K562 (cell line): ENCODE measurements around the gene KXD1. TPM values are rescaled to one million over a fixed set of nuclear protein-coding genes. Genes with fewer than 3 reads are reported as not detected.

ENCODE experiments used
- ATAC-seq: fragments of 200-7000 bp; cut with Tn5 transposase; 3 replicates; pipeline ENCODE4 v1.9.1; 2020; ENCODE audit warnings: moderate library complexity
- BruUV-seq: library from RNA; stranded (reverse); fragments of 400-500 nt; replicated peaks from 2 replicates; lab custom pipeline; 2021; lab: Mats Ljungman, UMichigan
- CTCF ChIA-PET: fragments of 300-600 bp; formaldehyde crosslinking; extraction: SDS; loops from one replicate; lab custom pipeline; 2021; ENCODE audit warnings: low intra/inter-chr PET ratio; lab: Yijun Ruan, JAX
- POLR2A ChIA-PET: fragments of 300-600, 350-650 bp; sonication (Branson Sonifier 250); formaldehyde crosslinking; extraction: SDS; loops from one replicate; lab custom pipeline; 2021; ENCODE audit warnings: antibody characterized with exemption, inconsistent platforms; lab: Yijun Ruan, JAX
- DNase-seq, 4 experiments: peaks; one replicate each; pipeline versions ENCODE4 v3.0.0 to v3.0.0-alpha.2; 2011 to 2018; ENCODE audit warnings: low spot score in 3 of 4, mixed read lengths in 3 of 4; ENCODE audit errors: extremely low read depth in 1 of 4
- FAIRE-seq: peaks from 2 replicates; lab custom pipeline; 2011; peaks lifted over from hg19 to GRCh38; lab: Jason Lieb, UNC
- H2AFZ ChIP-seq: 2 replicates; pipeline ENCODE4 v1.6.0; 2011; ENCODE audit warnings: low read depth, low read length, control low read depth, inconsistent platforms
- H3K27ac ChIP-seq: fragments of 200-600 bp; 3 replicates; pipeline ENCODE4 v1.8.0; 2011; ENCODE audit warnings: low read depth, mild to moderate bottlenecking, control low read depth, inconsistent platforms, low read length, moderate library complexity, mixed read lengths; ENCODE audit errors: extremely low read depth
- H3K27me3 ChIP-seq, 2 experiments: fragments of 300-600 bp in 1 of 2; 2 replicates in 1 of 2; 3 replicates in 1 of 2; pipeline versions ENCODE4 v1.6.0 to v1.8.0; 2011; ENCODE audit warnings: inconsistent platforms in 2 of 2, low read length in 2 of 2, mild to moderate bottlenecking in 1 of 2, mixed read lengths in 1 of 2, moderate library complexity in 1 of 2; ENCODE audit not compliant: control insufficient read depth in 2 of 2, insufficient read depth in 2 of 2
- H3K36me3 ChIP-seq: fragments of 300-600 bp; 3 replicates; pipeline ENCODE4 v1.8.0; 2011; ENCODE audit warnings: mild to moderate bottlenecking, low read length, inconsistent platforms; ENCODE audit not compliant: control insufficient read depth, insufficient read depth
- H3K4me1 ChIP-seq, 2 experiments: fragments of 200-600 bp in 1 of 2; replicated peaks in 1 of 2; 2 replicates in 1 of 2; 3 replicates in 1 of 2; pipeline versions ENCODE4 v1.5.1 to v1.8.0; 2011; ENCODE audit warnings: inconsistent platforms in 2 of 2, low read length in 2 of 2, mild to moderate bottlenecking in 1 of 2, mixed read lengths in 1 of 2, moderate library complexity in 1 of 2; ENCODE audit not compliant: control insufficient read depth in 2 of 2, insufficient read depth in 2 of 2
- H3K4me2 ChIP-seq: 2 replicates; pipeline ENCODE4 v1.6.1; 2011; ENCODE audit warnings: low read length, control low read depth, inconsistent platforms, mixed read lengths; ENCODE audit not compliant: insufficient read depth
- H3K4me3 ChIP-seq: fragments of 200-600 bp; sonication (generic), shearing (Covaris generic); 2 replicates; pipeline ENCODE4 v1.5.1; 2016; ENCODE audit warnings: control low read depth, inconsistent platforms
- H3K79me2 ChIP-seq: fragments of 200-600 bp; 3 replicates; pipeline ENCODE4 v1.8.0; 2011; ENCODE audit warnings: low read length, inconsistent platforms; ENCODE audit not compliant: control insufficient read depth, insufficient read depth
- H3K9ac ChIP-seq, 2 experiments: 2 replicates each; pipeline versions ENCODE4 v1.6.0 to v1.6.1; 2011; ENCODE audit warnings: low read depth in 2 of 2, low read length in 2 of 2, control low read depth in 1 of 2, inconsistent platforms in 1 of 2, mild to moderate bottlenecking in 1 of 2, mixed read lengths in 1 of 2; ENCODE audit not compliant: insufficient read depth in 1 of 2
- H3K9me1 ChIP-seq: one replicate; pipeline ENCODE4 v1.6.0; 2011; ENCODE audit warnings: inconsistent platforms, mild to moderate bottlenecking, low read length, moderate library complexity; ENCODE audit not compliant: control insufficient read depth, insufficient read depth
- H3K9me3 ChIP-seq: replicated peaks from 2 replicates; pipeline ENCODE4 v1.5.1; 2011; ENCODE audit warnings: low read depth, low read length, inconsistent platforms; ENCODE audit not compliant: control insufficient read depth, insufficient read depth
- H4K20me1 ChIP-seq: replicated peaks from 2 replicates; pipeline ENCODE4 v1.6.1; 2011; ENCODE audit warnings: low read length, inconsistent platforms, mixed read lengths; ENCODE audit not compliant: control insufficient read depth, insufficient read depth
- GTF3C2 ChIP-seq: IDR thresholded peaks from 3 replicates; pipeline ENCODE4 v1.6.1; 2011; ENCODE audit warnings: borderline replicate concordance, mild to moderate bottlenecking, moderate library complexity; ENCODE audit not compliant: insufficient read length; ENCODE audit errors: extremely low read depth
- MEIS2 ChIP-seq: fragments of 450-650 bp; IDR thresholded peaks from 2 replicates; pipeline ENCODE4 v1.6.1; 2014; ENCODE audit warnings: mild to moderate bottlenecking; ENCODE audit not compliant: partially characterized antibody
- ZFP1 ChIP-seq: fragments of 450-650 bp; formaldehyde crosslinking; IDR thresholded peaks from 2 replicates; pipeline ENCODE4 v1.4.0; 2020; ENCODE audit warnings: mild to moderate bottlenecking, mixed read lengths
- ZKSCAN1 ChIP-seq: fragments of 150-350 bp; IDR thresholded peaks from 2 replicates; pipeline ENCODE4 v1.6.1; 2016; ENCODE audit warnings: low read depth, low read length
- whole genome bisulfite sequencing: fragments of 100-300 bp; shearing (Covaris generic); methylation state at CpG from one replicate; pipeline ENCODE4 v1.1.6; 2016; ENCODE audit warnings: low coverage, mixed read lengths; ENCODE audit not compliant: insufficient coverage; ENCODE audit errors: missing lambda C conversion rate; 5-methylcytosine and 5-hydroxymethylcytosine counted together
- in situ Hi-C: fragments of 300-500 bp; cut with MboI; formaldehyde crosslinking; loops from 4 replicates; pipeline ENCODE4 v1.15.0; 2018; ENCODE audit warnings: inconsistent platforms, mixed read lengths
- intact Hi-C: fragments of 100-400 bp; cut with micrococcal nuclease; formaldehyde crosslinking; loops from 2 replicates; pipeline ENCODE4 v1.14.2; 2022
- polyA plus RNA-seq, 8 experiments: library from polyadenylated mRNA; depleted of rRNA in 4 of 8; stranded (reverse) in 5 of 8; unstranded in 3 of 8; fragments of >200 nt; fragmentation: Nextera tagmentation in 2 of 8; fragmentation: Illumina TruSeq in 1 of 8; extraction: Ambion mirVana in 2 of 8; extraction: Trizol in 1 of 8; gene quantifications; 2 replicates each; pipeline versions ENCODE4 v1.2.1 to v1.2.3, GENCODE V29; 2011 to 2014; ENCODE audit warnings: inconsistent platforms in 1 of 8, missing spikeins in 1 of 8
- total RNA-seq, 7 experiments: library from RNA; depleted of rRNA in 6 of 7; stranded (reverse); fragments of >200 nt in 6 of 7; fragmentation: Illumina TruSeq in 2 of 7; extraction: Trizol in 2 of 7; gene quantifications; 2 replicates each; pipeline versions ENCODE4 v1.2.1 to v1.2.3, GENCODE V29; 2011 to 2021; ENCODE audit warnings: low replicate concordance in 1 of 7

The KXD1 gene
- total and polyA plus RNA-seq, 9 of the 15 experiments (the other 6 are each of a cell fraction or from before 2014, with no cell fraction given) = 21.9 to 210 (median 118) TPM

DNA sequence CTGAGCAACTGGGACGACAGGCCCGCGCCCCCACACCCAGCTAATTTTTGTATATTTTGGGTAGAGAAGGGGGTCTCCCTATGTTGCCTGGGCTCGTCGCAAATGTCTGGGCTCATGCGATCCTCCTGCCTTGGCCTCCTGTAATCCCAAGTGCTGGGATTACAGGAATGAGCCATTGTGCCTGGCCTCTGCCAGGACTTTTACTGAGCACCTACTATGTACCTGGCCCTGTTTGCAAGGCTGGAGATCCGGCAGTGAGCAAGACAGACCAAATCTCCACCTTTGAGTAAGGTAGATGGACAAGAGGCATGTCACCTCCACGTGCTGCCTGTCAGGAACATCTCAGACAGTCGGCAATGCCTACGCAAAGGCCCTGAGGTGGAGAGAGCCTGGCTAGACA lies 21.2 kb upstream of the KXD1 start:
- BruUV-seq = no TSS peak
- ChIA-PET CTCF (no interaction called here), POLR2A (interaction anchor here (0.6 kb wide), 1 partner anchor 97 kb away, joined by 3 read pairs; no protein-coding TSS in a partner anchor)
- H3K9me3 ChIP-seq = no peaks in the 10 kb centered on the region
- no peak for ATAC-seq
- H3K27ac ChIP-seq = no peak overlapping the region
- DNase-seq = peak in 1 of 4 experiments; percentile 4
- WGBS = 88% methylated on average over 10 of the region's 10 CpGs
- H3K9me1 ChIP-seq = no peaks in the 10 kb centered on the region
- in situ Hi-C loops (no loop called here), intact Hi-C loops (no loop called here)
- H3K4me1 ChIP-seq = peaks cover 0 to 30% of the 10 kb centered on the region in 2 experiments; a peak in 2 of 5 replicates
- no peaks in the 10 kb centered on the region for H3K27me3 ChIP-seq
- H4K20me1 ChIP-seq = no peaks in the 10 kb centered on the region
- H2AFZ ChIP-seq = no peak overlapping the region
- H3K36me3 ChIP-seq = peaks cover 75% of the 10 kb centered on the region
- H3K79me2 ChIP-seq = peaks cover 5% of the 10 kb centered on the region
- TF ChIP-seq ZFP1 (no peak), GTF3C2 (no peak), ZKSCAN1 (peak; percentile 31; the same call in 1 of the 2 replicates), MEIS2 (no peak)
- H3K4me2 ChIP-seq = no peak overlapping the region
- FAIRE-seq = no peak
- peak overlapping the region in 1 of 2 experiments; percentile 43; a peak in 1 of 4 replicates for H3K9ac ChIP-seq
- no peak overlapping the region for H3K4me3 ChIP-seq
